Erythroblast (primary cell): ENCODE data around the gene HMGA1.
"Not testable (repeated sequence)": the region's sequence is repeated elsewhere in the genome, so short reads cannot be mapped to it uniquely, and the experiment has no call there.

ENCODE experiments used
- DNase-seq, 2 experiments: peaks; one replicate each; lab custom pipeline; 2025; lab: John Stamatoyannopoulos, UW
- GATA1 ChIP-seq: IDR thresholded peaks from 2 replicates; pipeline ENCODE4 v1.6.1; 2011; ENCODE audit warnings: low read depth, mild to moderate bottlenecking, control low read depth, low read length, moderate library complexity
- POLR2A ChIP-seq: IDR thresholded peaks from 2 replicates; pipeline ENCODE4 v1.6.1; 2011; ENCODE audit warnings: mild to moderate bottlenecking, low read length

Gene HMGA1

GRCh38 chr6:34239893-34240292 is 3.2 kb downstream of the HMGA1 start:
- no peak for TF ChIP-seq GATA1
- TF ChIP-seq POLR2A = no peak
- no peak for DNase-seq

- peak; percentile 22 to 37 for DNase-seq
Measured at GRCh38 chr6:34240329-34241248, 3.9 kb downstream of the HMGA1 start.

GRCh38 chr6:34241351-34242215 is 4.9 kb downstream of the HMGA1 start:
- no peak for TF ChIP-seq GATA1
- no peak for TF ChIP-seq POLR2A
- DNase-seq = no peak

More at GRCh38 chr6:34240329-34241248, 3.9 kb downstream of the HMGA1 start:
- TF ChIP-seq POLR2A (no peak), GATA1 (no peak)

- DNase-seq = no peak
- no peak for TF ChIP-seq GATA1
- TF ChIP-seq POLR2A = no peak
Measured at GRCh38 chr6:34242252-34243130, 5.8 kb downstream of the HMGA1 start.

GRCh38 chr6:34243131-34243771 is 6.6 kb downstream of the HMGA1 start:
- peak in 1 of 2 experiments; percentile 50 for DNase-seq

GRCh38 chr6:34243901-34244884 is 7.5 kb downstream of the HMGA1 start:
- DNase-seq = peak; percentile 84 to 93
- TF ChIP-seq POLR2A (no peak), GATA1 (no peak)

More at GRCh38 chr6:34243131-34243771, 6.6 kb downstream of the HMGA1 start:
- no peak for TF ChIP-seq GATA1
- no peak for TF ChIP-seq POLR2A

GRCh38 chr6:34245032-34245760 is 8.5 kb downstream of the HMGA1 start:
- not testable (repeated sequence) for DNase-seq

- DNase-seq = not testable (repeated sequence)
Measured at GRCh38 chr6:34245761-34246140, 9.1 kb downstream of the HMGA1 start.

GRCh38 chr6:34246249-34246562 is 9.5 kb downstream of the HMGA1 start:
- no peak for DNase-seq
- TF ChIP-seq POLR2A (no peak), GATA1 (no peak)

- peak; percentile 52 to 60 for DNase-seq
Measured at GRCh38 chr6:34246563-34247391, 10.1 kb downstream of the HMGA1 start.

More at GRCh38 chr6:34246563-34247391, 10.1 kb downstream of the HMGA1 start:
- peak; percentile 24 for TF ChIP-seq POLR2A
- no peak for TF ChIP-seq GATA1
